Lower lobe of right lung (tissue), 2 donors: ENCODE measurements around the gene SEMA3F. TPM values are rescaled to one million over a fixed set of nuclear protein-coding genes. Genes with fewer than 3 reads are reported as not detected.
A peak's percentile ranks its signal among the peaks of the same experiment; 100 is the strongest.

ENCODE experiments used
- ATAC-seq, 2 donors: fragments of 200-7000 bp; cut with Tn5 transposase; one replicate each; pipeline ENCODE4 v1.9.1; 2020 to 2022; ENCODE audit warnings: mild to moderate bottlenecking in 2 of 2, moderate library complexity in 2 of 2
- DNase-seq: peaks from one replicate; pipeline ENCODE4 v3.0.0-alpha.2; 2020
- H3K27ac ChIP-seq: fragments of 200-600 bp; one replicate; pipeline ENCODE4 v1.8.0; 2022
- H3K27me3 ChIP-seq: fragments of 200-600 bp; one replicate; pipeline ENCODE4 v1.8.0; 2022; ENCODE audit warnings: low read depth
- H3K36me3 ChIP-seq: fragments of 200-600 bp; one replicate; pipeline ENCODE4 v1.8.0; 2022; ENCODE audit warnings: mild to moderate bottlenecking
- H3K4me1 ChIP-seq: fragments of 200-600 bp; one replicate; pipeline ENCODE4 v1.8.0; 2022
- H3K4me3 ChIP-seq: fragments of 200-600 bp; one replicate; pipeline ENCODE4 v1.8.0; 2022; ENCODE audit warnings: mild to moderate bottlenecking
- H3K9me3 ChIP-seq: fragments of 200-600 bp; one replicate; pipeline ENCODE4 v1.8.0; 2022
- intact Hi-C: fragments of 100-400 bp; cut with DNase I; formaldehyde crosslinking; loops from one replicate; pipeline ENCODE4 v1.11.0; 2022
- total RNA-seq: library from RNA; stranded (reverse); fragmentation: NEBNext Ultra II Directional; extraction: Animal tissue kit (Norgen Biotek cat#: 25700); gene quantifications from one replicate; pipeline ENCODE4 v1.2.1, GENCODE V29; 2021
- TF ChIP-seq, protein P1 (sequence below): fragments of 200-600 bp; IDR thresholded peaks from one replicate; pipeline ENCODE4 v1.8.0; 2022; ENCODE audit warnings: antibody characterized with exemption, mild to moderate bottlenecking
- donor health status: DM: no; HTN: yes; CAD: no; lungs with severe emphysema.

SEMA3F gene
- total RNA-seq, 1 donor from 2014 or later = 44.7 TPM

DNA sequence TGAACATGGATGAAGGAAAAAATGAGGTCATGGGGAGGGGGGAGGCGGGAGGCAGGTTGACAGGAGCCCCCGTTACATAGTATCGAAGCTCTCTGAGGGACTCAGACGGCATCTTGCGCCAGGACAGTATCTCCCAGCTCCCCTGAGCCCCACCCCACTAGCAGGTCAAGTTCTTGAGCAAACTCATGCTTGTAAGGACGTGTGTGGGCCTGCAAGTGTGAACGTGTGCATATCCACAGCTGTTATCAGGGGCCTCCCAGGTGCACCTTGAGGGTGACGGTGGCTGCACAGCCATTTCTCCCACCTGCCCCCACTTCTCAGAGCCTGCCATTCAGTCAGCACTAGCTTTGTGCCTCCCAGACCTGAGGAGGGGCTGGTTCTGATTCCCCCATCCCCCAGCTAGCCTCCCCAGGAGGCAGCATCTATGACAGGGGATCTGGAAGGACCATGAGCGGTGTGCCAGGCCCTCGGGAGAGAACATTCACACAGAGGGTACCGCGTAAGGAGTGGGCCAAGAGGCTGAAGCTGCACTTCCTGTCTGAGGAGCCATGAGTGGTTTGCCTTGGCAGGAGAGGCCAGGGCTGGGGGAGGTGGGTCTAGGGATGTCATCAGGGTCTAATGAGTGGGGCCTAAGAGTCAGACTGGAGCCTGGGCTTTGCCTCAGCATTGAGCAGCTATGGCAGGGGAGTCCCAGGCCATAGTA, 2.9 kb downstream of the SEMA3F start:
- no peak overlapping the region for H3K4me3 ChIP-seq
- TF ChIP-seq, protein P1, sequence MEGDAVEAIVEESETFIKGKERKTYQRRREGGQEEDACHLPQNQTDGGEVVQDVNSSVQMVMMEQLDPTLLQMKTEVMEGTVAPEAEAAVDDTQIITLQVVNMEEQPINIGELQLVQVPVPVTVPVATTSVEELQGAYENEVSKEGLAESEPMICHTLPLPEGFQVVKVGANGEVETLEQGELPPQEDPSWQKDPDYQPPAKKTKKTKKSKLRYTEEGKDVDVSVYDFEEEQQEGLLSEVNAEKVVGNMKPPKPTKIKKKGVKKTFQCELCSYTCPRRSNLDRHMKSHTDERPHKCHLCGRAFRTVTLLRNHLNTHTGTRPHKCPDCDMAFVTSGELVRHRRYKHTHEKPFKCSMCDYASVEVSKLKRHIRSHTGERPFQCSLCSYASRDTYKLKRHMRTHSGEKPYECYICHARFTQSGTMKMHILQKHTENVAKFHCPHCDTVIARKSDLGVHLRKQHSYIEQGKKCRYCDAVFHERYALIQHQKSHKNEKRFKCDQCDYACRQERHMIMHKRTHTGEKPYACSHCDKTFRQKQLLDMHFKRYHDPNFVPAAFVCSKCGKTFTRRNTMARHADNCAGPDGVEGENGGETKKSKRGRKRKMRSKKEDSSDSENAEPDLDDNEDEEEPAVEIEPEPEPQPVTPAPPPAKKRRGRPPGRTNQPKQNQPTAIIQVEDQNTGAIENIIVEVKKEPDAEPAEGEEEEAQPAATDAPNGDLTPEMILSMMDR = no peak
- H3K27ac ChIP-seq = peak overlapping the region; percentile 76
- intact Hi-C loops = no loop called here
- ATAC-seq (no peak), DNase-seq (no peak)
- peaks cover 3% of the 10 kb centered on the region for H3K36me3 ChIP-seq
- H3K27me3 ChIP-seq = peaks cover 12% of the 10 kb centered on the region
- H3K9me3 ChIP-seq = no peaks in the 10 kb centered on the region
- peaks cover 68% of the 10 kb centered on the region for H3K4me1 ChIP-seq

DNA sequence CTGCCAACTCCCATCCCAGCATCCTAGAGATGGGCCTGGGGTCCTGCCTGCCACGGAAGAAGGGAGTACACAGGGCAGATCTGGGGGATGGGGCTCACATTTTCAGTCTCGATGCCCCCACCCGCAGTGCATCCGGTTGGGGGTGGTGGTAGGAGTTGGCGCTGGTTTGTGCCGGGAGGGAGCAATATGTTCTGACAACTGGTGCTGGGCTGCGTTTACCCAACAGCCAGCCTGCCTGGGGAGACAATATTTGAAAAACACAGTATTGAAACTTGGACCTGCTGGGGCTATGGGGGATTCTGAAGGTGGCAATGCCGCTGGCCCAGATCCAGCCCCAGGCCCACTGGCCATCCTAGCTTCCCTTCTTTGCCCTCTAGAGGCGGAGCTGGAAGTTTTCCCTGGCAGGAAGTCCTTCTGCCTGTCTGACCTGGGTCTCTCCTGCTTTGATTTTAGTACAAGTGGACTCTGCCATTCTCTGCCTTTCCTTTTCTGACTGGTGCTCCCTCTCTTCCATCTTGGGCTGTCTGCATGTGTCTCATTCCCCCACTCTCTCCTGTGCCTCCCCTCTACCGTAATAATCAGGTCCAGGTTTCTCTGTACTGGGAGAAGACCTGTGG, 3.5 kb downstream of the SEMA3F start:
- H3K27me3 ChIP-seq = peaks cover 12% of the 10 kb centered on the region
- H3K27ac ChIP-seq = peak overlapping the region; percentile 76
- H3K4me1 ChIP-seq = peaks cover 74% of the 10 kb centered on the region
- H3K4me3 ChIP-seq = no peak overlapping the region
- H3K36me3 ChIP-seq = peaks cover 3% of the 10 kb centered on the region
- DNase-seq (no peak), ATAC-seq (no peak)
- TF ChIP-seq, protein P1 = no peak
- H3K9me3 ChIP-seq = no peaks in the 10 kb centered on the region
- intact Hi-C loops = no loop called here

DNA sequence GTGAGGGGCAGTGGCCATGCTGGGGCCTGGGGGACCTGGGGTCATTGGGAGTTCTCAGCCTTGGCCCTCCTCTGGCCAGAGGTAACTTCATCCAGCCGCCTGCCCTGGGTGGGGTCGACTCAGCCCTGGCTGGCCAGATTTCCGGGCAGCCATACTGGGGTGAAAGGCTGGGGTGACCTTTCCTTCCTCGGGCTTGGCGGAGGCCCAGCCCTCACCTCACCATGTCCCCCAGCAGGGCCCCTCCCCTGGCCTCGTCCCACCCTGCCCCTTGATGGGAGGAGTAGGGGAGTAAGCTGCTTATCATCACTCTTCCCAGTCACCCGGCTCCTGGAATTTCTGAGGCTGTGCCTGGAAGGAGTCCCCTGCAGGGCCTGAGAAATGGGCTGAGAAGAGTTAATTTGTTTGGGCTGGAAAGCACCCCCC, 5.4 kb downstream of the SEMA3F start:
- ATAC-seq (peak; percentile 7 to 9), DNase-seq (no peak)
- intact Hi-C loops = no loop called here
- no peaks in the 10 kb centered on the region for H3K9me3 ChIP-seq
- H3K27me3 ChIP-seq = peaks cover 11% of the 10 kb centered on the region
- peaks cover 3% of the 10 kb centered on the region for H3K36me3 ChIP-seq
- peak overlapping the region; percentile 76 for H3K27ac ChIP-seq
- H3K4me1 ChIP-seq = peaks cover 84% of the 10 kb centered on the region
- H3K4me3 ChIP-seq = peak overlapping the region; percentile 19
- TF ChIP-seq, protein P1 = no peak

DNA sequence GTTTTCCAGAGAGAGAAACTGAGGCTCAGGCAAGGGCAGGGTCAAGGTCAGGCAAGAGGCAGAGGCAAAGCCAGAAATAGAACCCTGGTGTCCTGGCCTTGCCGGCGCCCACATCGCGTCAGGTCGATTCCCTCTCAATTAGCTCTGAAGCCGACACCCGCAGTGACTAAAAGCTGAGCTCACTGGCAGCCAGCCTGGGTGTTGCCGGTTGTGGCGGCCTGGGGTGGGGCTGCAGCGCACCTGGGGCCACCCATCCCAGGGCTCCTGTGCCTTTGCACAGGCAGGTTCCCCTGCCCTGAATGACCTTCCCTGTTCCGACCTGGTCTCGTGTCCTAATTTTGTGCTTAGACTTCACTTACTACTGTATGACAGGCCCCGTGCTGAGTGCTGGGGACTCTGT, 6.2 kb downstream of the SEMA3F start:
- peaks cover 3% of the 10 kb centered on the region for H3K36me3 ChIP-seq
- TF ChIP-seq, protein P1 = no peak
- no peaks in the 10 kb centered on the region for H3K9me3 ChIP-seq
- peak overlapping the region; percentile 76 for H3K27ac ChIP-seq
- intact Hi-C loops = no loop called here
- peaks cover 86% of the 10 kb centered on the region for H3K4me1 ChIP-seq
- peaks cover 3% of the 10 kb centered on the region for H3K27me3 ChIP-seq
- peak overlapping the region; percentile 19 for H3K4me3 ChIP-seq
- no peak for ATAC-seq
- DNase-seq = no peak

DNA sequence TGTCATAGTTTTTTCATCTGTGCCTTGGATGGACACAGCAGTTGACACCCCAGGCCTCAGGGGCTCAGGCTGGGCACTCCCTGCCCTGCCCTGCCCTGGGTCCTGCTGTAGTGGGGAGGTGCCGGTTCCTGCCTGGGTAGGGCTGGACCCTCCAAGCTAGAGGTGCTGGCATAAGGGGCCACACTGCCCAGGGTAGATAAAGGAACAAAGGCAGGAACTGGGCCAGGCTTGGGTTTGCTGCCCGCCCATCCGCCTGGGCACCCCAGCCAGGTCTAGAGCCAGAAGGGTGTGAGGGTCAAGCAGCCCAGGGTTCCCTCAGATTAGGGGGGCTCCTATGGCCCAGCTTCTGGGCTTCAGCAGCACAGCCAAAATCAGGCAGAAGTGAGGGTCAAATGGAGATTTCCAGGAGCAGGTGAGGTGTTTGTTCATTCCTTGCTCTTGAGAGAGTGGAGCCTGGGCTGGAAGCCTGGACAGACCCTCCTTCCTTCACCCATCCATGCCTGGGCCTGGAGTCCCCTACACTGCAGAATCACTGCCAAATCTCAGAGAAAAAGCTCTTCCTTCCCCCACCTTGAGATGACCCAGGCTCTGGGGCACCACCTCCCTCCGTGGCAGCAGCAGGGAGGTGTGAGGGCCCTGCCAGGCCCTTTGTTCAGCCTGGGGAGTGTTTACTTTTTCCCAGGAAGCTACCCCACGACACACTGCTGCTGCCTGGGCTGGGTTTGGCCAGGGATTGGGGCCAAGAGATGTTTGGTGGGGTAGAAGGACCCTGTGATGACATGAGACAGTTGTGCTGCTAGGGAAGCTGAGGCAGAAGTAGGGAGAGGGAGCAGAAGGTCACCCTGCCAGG, 7.1 kb downstream of the SEMA3F start:
- intact Hi-C loops = no loop called here
- TF ChIP-seq, protein P1 = no peak
- Histone ChIP-seq H3K4me1 (peaks cover 95% of the 10 kb centered on the region), H3K27me3 (no peaks in the 10 kb centered on the region), H3K4me3 (no peak overlapping the region), H3K36me3 (peaks cover 3% of the 10 kb centered on the region), H3K9me3 (no peaks in the 10 kb centered on the region), H3K27ac (peak overlapping the region; percentile 76)
- ATAC-seq = no peak
- DNase-seq = no peak
